H1 (cell line): ENCODE measurements around the gene WFDC5. TPM values are rescaled to one million over a fixed set of nuclear protein-coding genes. Genes with fewer than 3 reads are reported as not detected.
A peak's percentile ranks its signal among the peaks of the same experiment; 100 is the strongest.

Experiments used
- CTCF ChIA-PET: fragments of 300-600 bp; sonication (Branson Sonifier 250); formaldehyde crosslinking; loops from one replicate; lab custom pipeline; 2021; ENCODE audit not compliant: partially characterized antibody; lab: Charles Lee
- POLR2A ChIA-PET: fragments of 300-600 bp; sonication (Branson Sonifier 250); formaldehyde crosslinking; loops from one replicate; lab custom pipeline; 2021; ENCODE audit warnings: inconsistent platforms; ENCODE audit not compliant: partially characterized antibody; lab: Charles Lee
- DNase-seq, 2 experiments: peaks; one replicate each; pipeline versions ENCODE4 v3.0.0 to v3.0.0-alpha.2; 2010 to 2022; ENCODE audit warnings: low spot score in 2 of 2, low read depth in 1 of 2, mixed read lengths in 1 of 2
- FAIRE-seq: peaks from 2 replicates; lab custom pipeline; 2011; peaks lifted over from hg19 to GRCh38; lab: Jason Lieb, UNC
- H2AFZ ChIP-seq: 2 replicates; pipeline ENCODE4 v1.8.1; 2012; ENCODE audit warnings: low read length, inconsistent platforms
- H2AK5ac ChIP-seq: 2 replicates; pipeline ENCODE4 v1.6.1; 2013; ENCODE audit warnings: low read depth, low read length
- H2BK120ac ChIP-seq: replicated peaks from 2 replicates; pipeline ENCODE3; 2013; ENCODE audit warnings: low read depth, low read length, inconsistent platforms
- H2BK12ac ChIP-seq: 2 replicates; pipeline ENCODE4 v1.6.1; 2013; ENCODE audit warnings: low read depth, low read length
- H2BK15ac ChIP-seq: 2 replicates; pipeline ENCODE4 v1.6.1; 2013; ENCODE audit warnings: low read length
- H2BK20ac ChIP-seq: 2 replicates; pipeline ENCODE4 v1.6.1; 2013; ENCODE audit warnings: low read length
- H2BK5ac ChIP-seq: 2 replicates; pipeline ENCODE4 v1.6.1; 2013; ENCODE audit warnings: low read depth, low read length
- H3K14ac ChIP-seq: 2 replicates; pipeline ENCODE4 v1.6.1; 2013; ENCODE audit warnings: inconsistent platforms; ENCODE audit not compliant: insufficient read length
- H3K18ac ChIP-seq: 2 replicates; pipeline ENCODE4 v1.6.1; 2013; ENCODE audit warnings: low read length; ENCODE audit errors: extremely low read depth
- H3K23ac ChIP-seq: 2 replicates; pipeline ENCODE4 v1.6.1; 2013; ENCODE audit warnings: inconsistent platforms; ENCODE audit not compliant: insufficient read length
- H3K23me2 ChIP-seq: 2 replicates; pipeline ENCODE4 v1.6.1; 2013; ENCODE audit warnings: low read depth, low read length
- H3K27ac ChIP-seq: 2 replicates; pipeline ENCODE4 v1.6.1; 2011; ENCODE audit warnings: low read depth, low read length, inconsistent platforms
- H3K27me3 ChIP-seq, 4 experiments: replicated peaks in 1 of 4; 1 replicate in 1 of 4; 2 replicates in 3 of 4; pipeline versions ENCODE4 v1.6.1 to v1.8.1; 2011 to 2013; ENCODE audit warnings: low read length in 3 of 4, mild to moderate bottlenecking in 3 of 4, inconsistent platforms in 2 of 4, mixed read lengths in 2 of 4, moderate library complexity in 1 of 4; ENCODE audit not compliant: control insufficient read depth in 3 of 4, insufficient read depth in 3 of 4; ENCODE audit errors: extremely low read depth in 1 of 4
- H3K36me3 ChIP-seq, 4 experiments: 2 replicates each; pipeline versions ENCODE4 v1.6.1 to v1.8.1; 2011 to 2013; ENCODE audit warnings: mild to moderate bottlenecking in 4 of 4, low read length in 3 of 4, moderate library complexity in 2 of 4, control low read depth in 1 of 4, inconsistent platforms in 1 of 4; ENCODE audit not compliant: insufficient read depth in 4 of 4, control insufficient read depth in 2 of 4
- H3K4ac ChIP-seq: replicated peaks from 2 replicates; pipeline ENCODE3; 2013; ENCODE audit warnings: low read length, low read depth, mixed read lengths, inconsistent platforms; ENCODE audit not compliant: insufficient read length
- H3K4me1 ChIP-seq, 4 experiments: replicated peaks in 1 of 4; 1 replicate in 1 of 4; 2 replicates in 3 of 4; pipeline versions ENCODE4 v1.6.1 to v1.8.1; 2011 to 2013; ENCODE audit warnings: low read length in 3 of 4, inconsistent platforms in 2 of 4, mixed read lengths in 1 of 4; ENCODE audit not compliant: insufficient read depth in 4 of 4, control insufficient read depth in 3 of 4
- H3K4me2 ChIP-seq, 2 experiments: 2 replicates each; pipeline versions ENCODE4 v1.6.1 to v1.8.1; 2011 to 2013; ENCODE audit warnings: low read depth in 2 of 2, low read length in 2 of 2, control low read depth in 1 of 2, inconsistent platforms in 1 of 2, mild to moderate bottlenecking in 1 of 2; ENCODE audit not compliant: insufficient read depth in 1 of 2
- H3K4me3 ChIP-seq, 4 experiments: fragments of 200-600, 300-600 bp in 1 of 4; sonication (generic), shearing (Covaris generic), sonication (Bioruptor Twin) in 1 of 4; 2 replicates each; pipeline versions ENCODE4 v1.5.1 to v1.8.1; 2011 to 2016; ENCODE audit warnings: low read length in 4 of 4, low read depth in 3 of 4, control low read depth in 2 of 4, inconsistent platforms in 2 of 4, mild to moderate bottlenecking in 2 of 4, mixed read lengths in 1 of 4, moderate library complexity in 1 of 4; ENCODE audit not compliant: insufficient read depth in 2 of 4; ENCODE audit errors: extremely low read depth in 1 of 4
- H3K56ac ChIP-seq: replicated peaks from 2 replicates; pipeline ENCODE3; 2013; ENCODE audit warnings: low read depth, mild to moderate bottlenecking, mixed read lengths, low read length, inconsistent platforms; ENCODE audit not compliant: insufficient read length
- H3K79me1 ChIP-seq: 2 replicates; pipeline ENCODE4 v1.6.1; 2013; ENCODE audit warnings: low read depth, low read length, control low read depth
- H3K79me2 ChIP-seq, 2 experiments: 2 replicates each; pipeline versions ENCODE4 v1.6.1 to v1.8.1; 2012 to 2013; ENCODE audit warnings: low read length in 2 of 2, mild to moderate bottlenecking in 2 of 2, inconsistent platforms in 1 of 2; ENCODE audit not compliant: insufficient read depth in 2 of 2, control insufficient read depth in 1 of 2
- H3K9ac ChIP-seq, 4 experiments: replicated peaks in 1 of 4; 1 replicate in 1 of 4; 2 replicates in 3 of 4; pipeline versions ENCODE4 v1.6.1 to v1.8.1; 2011 to 2013; ENCODE audit warnings: low read depth in 3 of 4, low read length in 3 of 4, control low read depth in 2 of 4, mild to moderate bottlenecking in 2 of 4, moderate library complexity in 2 of 4, inconsistent platforms in 1 of 4; ENCODE audit errors: extremely low read depth in 1 of 4
- H3K9me3 ChIP-seq, 2 experiments: 2 replicates each; pipeline versions ENCODE4 v1.6.1 to v1.8.1; 2012 to 2013; ENCODE audit warnings: mild to moderate bottlenecking in 2 of 2, moderate library complexity in 2 of 2, control low read depth in 1 of 2, inconsistent platforms in 1 of 2, low read depth in 1 of 2, low read length in 1 of 2, mixed read lengths in 1 of 2; ENCODE audit not compliant: insufficient read depth in 2 of 2
- H4K20me1 ChIP-seq, 2 experiments: replicated peaks in 1 of 2; 2 replicates each; pipeline versions ENCODE3 to v1.8.1; 2011 to 2013; ENCODE audit warnings: inconsistent platforms in 2 of 2, low read length in 2 of 2, mild to moderate bottlenecking in 1 of 2; ENCODE audit not compliant: insufficient read depth in 2 of 2, control insufficient read depth in 1 of 2
- H4K5ac ChIP-seq: 2 replicates; pipeline ENCODE4 v1.6.1; 2013; ENCODE audit warnings: low read length, low read depth, mixed read lengths, inconsistent platforms; ENCODE audit not compliant: insufficient read length
- H4K8ac ChIP-seq: 2 replicates; pipeline ENCODE4 v1.8.0; 2013; ENCODE audit warnings: mild to moderate bottlenecking, moderate library complexity, low read length, inconsistent platforms; ENCODE audit not compliant: insufficient read depth; ENCODE audit errors: extremely low read depth
- H4K91ac ChIP-seq: replicated peaks from 2 replicates; pipeline ENCODE3; 2013; ENCODE audit warnings: low read length, mixed read lengths, inconsistent platforms; ENCODE audit not compliant: insufficient read length
- ASH2L ChIP-seq: fragments of 200-600, 300-600 bp; sonication (generic); IDR thresholded peaks from one replicate; pipeline ENCODE4 v1.7.1; 2017; ENCODE audit warnings: low read length
- EP300 ChIP-seq, 2 experiments: IDR thresholded peaks; 1 replicate in 1 of 2; 2 replicates in 1 of 2; pipeline ENCODE4 v1.6.1; 2011 to 2012; ENCODE audit warnings: low read depth in 2 of 2, low read length in 2 of 2, mild to moderate bottlenecking in 2 of 2, borderline replicate concordance in 1 of 2, inconsistent platforms in 1 of 2, moderate library complexity in 1 of 2
- KDM4A ChIP-seq: IDR thresholded peaks from one replicate; pipeline ENCODE4 v1.7.1; 2012; ENCODE audit warnings: low read depth, mild to moderate bottlenecking, moderate library complexity, low read length, inconsistent platforms; ENCODE audit not compliant: severe bottlenecking
- NANOG ChIP-seq: IDR thresholded peaks from 2 replicates; pipeline ENCODE4 v1.6.1; 2011; ENCODE audit warnings: low read length, low read depth, mild to moderate bottlenecking, inconsistent platforms; ENCODE audit not compliant: insufficient read depth, poor library complexity, severe bottlenecking
- TAF1 ChIP-seq: IDR thresholded peaks from 2 replicates; pipeline ENCODE4 v1.6.1; 2011; ENCODE audit warnings: mild to moderate bottlenecking, low read depth, low read length
- TBP ChIP-seq: IDR thresholded peaks from 2 replicates; pipeline ENCODE4 v1.6.1; 2011; ENCODE audit warnings: low read depth, low read length, improper control_type of control experiment
- WGBS, 2 experiments: shearing (Covaris generic) in 1 of 2; methylation state at CpG; one replicate each; pipeline versions ENCODE4 v1.1.6 to v1.1.7; 2013 to 2015; ENCODE audit warnings: low lambda C conversion rate in 2 of 2, mixed read lengths in 2 of 2, inconsistent platforms in 1 of 2, low coverage in 1 of 2, missing lambda C conversion rate in 1 of 2; ENCODE audit not compliant: insufficient replicate concordance in 2 of 2, insufficient coverage in 1 of 2, insufficient read length in 1 of 2; ENCODE audit errors: extremely low coverage in 1 of 2, missing lambda C conversion rate in 1 of 2; 5-methylcytosine and 5-hydroxymethylcytosine counted together
- polyA plus RNA-seq, 7 experiments: library from polyadenylated mRNA; depleted of rRNA in 3 of 7; stranded (reverse) in 5 of 7; unstranded in 2 of 7; fragments of >200 nt in 5 of 7; fragments of 200-250 nt in 2 of 7; gene quantifications; 1 replicate in 5 of 7; 2 replicates in 1 of 7; 4 replicates in 1 of 7; pipeline versions ENCODE4 v1.2.1 to v1.2.3, GENCODE V29; 2011 to 2013; ENCODE audit warnings: missing spikeins in 2 of 7, mixed read lengths in 2 of 7
- total RNA-seq: library from RNA; stranded (reverse); fragmentation: NEBNext Ultra II Directional; extraction: Animal tissue kit (Norgen Biotek cat#: 25700); gene quantifications from 2 replicates; pipeline ENCODE4 v1.2.1, GENCODE V29; 2021
- TF ChIP-seq, protein P1 (sequence below), 3 experiments: IDR thresholded peaks; 1 replicate in 2 of 3; 2 replicates in 1 of 3; pipeline versions ENCODE4 v1.5.1 to v1.6.1; 2011; ENCODE audit warnings: low read length in 3 of 3, mild to moderate bottlenecking in 3 of 3, inconsistent platforms in 2 of 3, low read depth in 1 of 3, moderate library complexity in 1 of 3; ENCODE audit not compliant: insufficient read depth in 1 of 3; ENCODE audit errors: control extremely low read depth in 1 of 3

WFDC5 gene
- total and polyA plus RNA-seq, 2 of the 8 experiments (the other 6 are each of a cell fraction or from before 2014, with no cell fraction given) = not detected

DNA sequence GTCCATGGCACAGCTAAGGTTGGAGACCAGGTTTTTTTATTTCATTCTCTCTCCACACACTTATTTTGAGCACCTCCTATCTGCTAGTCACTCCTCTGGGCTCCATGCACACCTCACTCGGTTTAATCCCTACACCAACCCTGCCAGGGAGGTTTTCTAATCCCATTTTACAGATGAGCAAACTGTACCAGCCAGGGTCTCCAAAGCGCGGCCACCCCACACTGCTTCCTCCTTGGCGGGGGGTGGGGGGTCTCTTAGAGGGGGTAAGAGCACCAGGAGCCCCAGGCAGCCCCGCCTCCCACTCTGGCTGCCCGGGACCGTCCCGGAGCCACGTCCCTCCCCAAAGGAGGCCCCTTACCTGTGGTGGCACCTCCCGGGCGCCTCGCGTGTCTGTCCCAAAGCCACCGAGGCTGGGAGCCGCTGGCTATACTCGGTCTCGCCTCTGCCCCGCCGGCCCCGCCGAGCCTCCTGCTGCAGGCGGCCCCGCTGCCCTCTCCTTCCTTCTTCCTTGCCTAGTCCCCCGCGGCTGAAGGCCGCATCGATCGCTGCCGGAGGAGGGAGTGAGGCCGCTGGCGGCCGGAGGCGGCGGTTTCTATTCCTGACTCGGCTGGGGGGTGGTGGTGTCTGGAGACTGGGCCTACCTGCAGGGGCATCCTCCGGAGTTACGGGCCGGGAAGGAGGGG is 14.3 kb downstream of the WFDC5 start, which contains the start of gene KCNS1:
Gene KCNS1 (minus strand): TSS at position 565 of the 683 bp plus-strand sequence. CDS start 1,891 bp downstream, outside the sequence.
- CTCF ChIA-PET = interaction anchor here (0.7 to 17.6 kb wide), 10 partner anchors 9 to 191 kb away, joined by 3 to 233 read pairs (median 6); partner anchors contain the start of gene WFDC5
- TF ChIP-seq KDM4A (peak; percentile 66), NANOG (no peak), TAF1 (peak; percentile 57; the same call in 1 of the 2 replicates), EP300 (IDR thresholded peaks at IDR 0.05; ENCODE audit: borderline replicate concordance in 1 of 2, low read depth in 2 of 2, low read length in 2 of 2) (peak in 1 of 2 experiments; percentile 14; a peak in 1 of 3 replicates), ASH2L (peak; percentile 85), TBP (peak; percentile 65)
- TF ChIP-seq, protein P1, sequence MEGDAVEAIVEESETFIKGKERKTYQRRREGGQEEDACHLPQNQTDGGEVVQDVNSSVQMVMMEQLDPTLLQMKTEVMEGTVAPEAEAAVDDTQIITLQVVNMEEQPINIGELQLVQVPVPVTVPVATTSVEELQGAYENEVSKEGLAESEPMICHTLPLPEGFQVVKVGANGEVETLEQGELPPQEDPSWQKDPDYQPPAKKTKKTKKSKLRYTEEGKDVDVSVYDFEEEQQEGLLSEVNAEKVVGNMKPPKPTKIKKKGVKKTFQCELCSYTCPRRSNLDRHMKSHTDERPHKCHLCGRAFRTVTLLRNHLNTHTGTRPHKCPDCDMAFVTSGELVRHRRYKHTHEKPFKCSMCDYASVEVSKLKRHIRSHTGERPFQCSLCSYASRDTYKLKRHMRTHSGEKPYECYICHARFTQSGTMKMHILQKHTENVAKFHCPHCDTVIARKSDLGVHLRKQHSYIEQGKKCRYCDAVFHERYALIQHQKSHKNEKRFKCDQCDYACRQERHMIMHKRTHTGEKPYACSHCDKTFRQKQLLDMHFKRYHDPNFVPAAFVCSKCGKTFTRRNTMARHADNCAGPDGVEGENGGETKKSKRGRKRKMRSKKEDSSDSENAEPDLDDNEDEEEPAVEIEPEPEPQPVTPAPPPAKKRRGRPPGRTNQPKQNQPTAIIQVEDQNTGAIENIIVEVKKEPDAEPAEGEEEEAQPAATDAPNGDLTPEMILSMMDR (IDR thresholded peaks at IDR 0.05; ENCODE audit: control extremely low read depth in 1 of 3, insufficient read depth in 1 of 3, low read depth in 1 of 3, low read length in 3 of 3) = peak in 2 of 3 experiments; percentile 10 to 19; a peak in 2 of 4 replicates

More for the DNA sequence above, 14.3 kb downstream of the WFDC5 start, which contains the start of gene KCNS1:
- FAIRE-seq (no peak), DNase-seq (peak; percentile 34 to 86)
- Histone ChIP-seq H2AFZ (peak within 1 kb of the TSS; percentile 81), H4K8ac (peak within 1 kb of the TSS; percentile 37; the same call in 1 of the 2 replicates), H3K56ac (no peak within 1 kb of the TSS), H3K4ac (no peak within 1 kb of the TSS), H3K36me3 (peaks cover 0 to 5% (median 0%) of the 10 kb centered on the region in 4 experiments; a peak in 1 of 8 replicates), H4K91ac (no peak within 1 kb of the TSS), H3K9ac (no peak within 1 kb of the TSS), H3K23ac (no peak within 1 kb of the TSS), H3K27me3 (peaks cover 5 to 41% (median 31%) of the 10 kb centered on the region in 4 experiments), H3K27ac (no peak within 1 kb of the TSS), H2BK12ac (no peak within 1 kb of the TSS), H4K20me1 (peaks cover 3 to 4% of the 10 kb centered on the region in 2 experiments), H3K14ac (no peak within 1 kb of the TSS), H3K23me2 (no peaks in the 10 kb centered on the region; the same call in 1 of the 2 replicates), H3K18ac (0 out of 2 replicates have a peak within 1 kb of the TSS, but pooled peaks have one; percentile 24), H3K4me3 (peak within 1 kb of the TSS; percentile 14 to 57 (median 34); a peak in 7 of 8 replicates), H4K5ac (no peak within 1 kb of the TSS), H3K79me2 (no peaks in the 10 kb centered on the region), H2AK5ac (no peak within 1 kb of the TSS; the same call in 1 of the 2 replicates), H3K4me1 (peaks cover 2 to 13% (median 4%) of the 10 kb centered on the region in 4 experiments; a peak in 6 of 7 replicates), H3K4me2 (peak within 1 kb of the TSS; percentile 45 to 66), H2BK20ac (no peak within 1 kb of the TSS), H2BK15ac (no peak within 1 kb of the TSS), H2BK5ac (no peak within 1 kb of the TSS), H3K79me1 (no peaks in the 10 kb centered on the region), H3K9me3 (peaks cover 0 to 8% of the 10 kb centered on the region in 2 experiments; a peak in 3 of 4 replicates), H2BK120ac (no peak within 1 kb of the TSS)
- 10% methylated on average over 36 of the region's 38 CpGs; no CpG with 5 or more reads in 1 of the 2 experiments for WGBS, 2 experiments
- POLR2A ChIA-PET = interaction anchor here (1.0 to 3.1 kb wide), 2 partner anchors 10 to 13 kb away, joined by 3 to 18 read pairs; no protein-coding TSS in a partner anchor
